Endothelial cell of umbilical vein (primary cell): ENCODE measurements around the gene STKLD1. TPM values are rescaled to one million over a fixed set of nuclear protein-coding genes. Genes with fewer than 3 reads are reported as not detected.

Experiments
- BruUV-seq: library from RNA; stranded (reverse); fragments of 400-500 nt; replicated peaks from 2 replicates; lab custom pipeline; 2021; lab: Mats Ljungman, UMichigan
- CTCF ChIA-PET: fragments of 300-600, 350-600 bp; sonication (Branson Sonifier 250); formaldehyde crosslinking; loops from one replicate; lab custom pipeline; 2021; ENCODE audit warnings: antibody characterized with exemption, inconsistent platforms; lab: Charles Lee
- POLR2A ChIA-PET: fragments of 300-600, 350-600 bp; sonication (Branson Sonifier 250); formaldehyde crosslinking; loops from one replicate; lab custom pipeline; 2021; ENCODE audit warnings: antibody characterized with exemption, inconsistent platforms; lab: Charles Lee
- DNase-seq: peaks from one replicate; pipeline ENCODE4 v3.0.0-alpha.2; 2011; ENCODE audit warnings: low read depth, low spot score
- FAIRE-seq: peaks from 2 replicates; lab custom pipeline; 2011; peaks lifted over from hg19 to GRCh38; lab: Jason Lieb, UNC
- H2AFZ ChIP-seq: 2 replicates; pipeline ENCODE4 v1.6.0; 2012; ENCODE audit warnings: low read depth, low read length, control low read depth, inconsistent platforms
- H3K27ac ChIP-seq: 2 replicates; pipeline ENCODE4 v1.5.1; 2011; ENCODE audit warnings: low read depth, mild to moderate bottlenecking, control low read depth, low read length, moderate library complexity; ENCODE audit not compliant: insufficient read depth
- H3K27me3 ChIP-seq, 2 experiments: 2 replicates each; pipeline versions ENCODE4 v1.6.0 to v1.6.1; 2011; ENCODE audit warnings: low read length in 2 of 2, mixed read lengths in 1 of 2; ENCODE audit not compliant: control insufficient read depth in 2 of 2, insufficient read depth in 2 of 2
- H3K36me3 ChIP-seq, 2 experiments: 2 replicates in 1 of 2; 3 replicates in 1 of 2; pipeline ENCODE4 v1.5.1; 2011; ENCODE audit warnings: low read length in 2 of 2, mild to moderate bottlenecking in 1 of 2, moderate library complexity in 1 of 2; ENCODE audit not compliant: control insufficient read depth in 2 of 2, insufficient read depth in 2 of 2; ENCODE audit errors: extremely low read depth in 1 of 2
- H3K4me1 ChIP-seq: 3 replicates; pipeline ENCODE4 v1.5.1; 2011; ENCODE audit warnings: mild to moderate bottlenecking, low read length; ENCODE audit not compliant: control insufficient read depth, insufficient read depth; ENCODE audit errors: extremely low read depth
- H3K4me2 ChIP-seq: 2 replicates; pipeline ENCODE4 v1.6.1; 2011; ENCODE audit warnings: low read length, control low read depth, mixed read lengths; ENCODE audit not compliant: insufficient read depth
- H3K4me3 ChIP-seq, 3 experiments: fragments of 200-600 bp in 1 of 3; sonication (generic), shearing (Covaris generic) in 1 of 3; replicated peaks in 1 of 3; 2 replicates each; pipeline ENCODE4 v1.5.1; 2011 to 2016; ENCODE audit warnings: control low read depth in 3 of 3, low read length in 3 of 3, mild to moderate bottlenecking in 2 of 3, inconsistent platforms in 1 of 3, low read depth in 1 of 3, moderate library complexity in 1 of 3; ENCODE audit not compliant: insufficient read depth in 1 of 3
- H3K79me2 ChIP-seq: 2 replicates; pipeline ENCODE4 v1.6.0; 2012; ENCODE audit warnings: low read length, inconsistent platforms; ENCODE audit not compliant: control insufficient read depth, insufficient read depth
- H3K9ac ChIP-seq: replicated peaks from 2 replicates; pipeline ENCODE3; 2011; ENCODE audit warnings: low read length, control low read depth; ENCODE audit not compliant: insufficient read depth; ENCODE audit errors: extremely low read depth
- H3K9me1 ChIP-seq: replicated peaks from 3 replicates; pipeline ENCODE4 v1.6.0; 2011; ENCODE audit warnings: mild to moderate bottlenecking, low read length; ENCODE audit not compliant: control insufficient read depth, insufficient read depth; ENCODE audit errors: extremely low read depth
- H3K9me3 ChIP-seq: replicated peaks from 2 replicates; pipeline ENCODE4 v1.5.1; 2012; ENCODE audit warnings: low read length, inconsistent platforms; ENCODE audit not compliant: control insufficient read depth, insufficient read depth
- H4K20me1 ChIP-seq: replicated peaks from 2 replicates; pipeline ENCODE3; 2011; ENCODE audit warnings: mild to moderate bottlenecking, low read length; ENCODE audit not compliant: control insufficient read depth, insufficient read depth; ENCODE audit errors: extremely low read depth
- EZH2 ChIP-seq: IDR thresholded peaks from 2 replicates; pipeline ENCODE4 v1.6.1; 2012; ENCODE audit warnings: borderline replicate concordance, low read depth, mild to moderate bottlenecking, moderate library complexity, low read length, inconsistent platforms; ENCODE audit not compliant: severe bottlenecking
- FOS ChIP-seq: IDR thresholded peaks from 2 replicates; pipeline ENCODE4 v1.6.1; 2011; ENCODE audit warnings: mild to moderate bottlenecking, low read length, moderate library complexity, borderline replicate concordance; ENCODE audit not compliant: insufficient read depth
- GATA2 ChIP-seq: IDR thresholded peaks from 2 replicates; pipeline ENCODE4 v1.7.0; 2011; ENCODE audit warnings: low read depth, mild to moderate bottlenecking, moderate library complexity, mixed read lengths, low read length; ENCODE audit not compliant: insufficient read length, insufficient read depth
- JUN ChIP-seq: IDR thresholded peaks from 2 replicates; pipeline ENCODE4 v1.6.1; 2011; ENCODE audit warnings: borderline replicate concordance, low read depth; ENCODE audit not compliant: insufficient read length, insufficient read depth
- MAX ChIP-seq: IDR thresholded peaks from 2 replicates; pipeline ENCODE4 v1.6.1; 2011; ENCODE audit not compliant: insufficient read depth, insufficient read length
- MYC ChIP-seq: IDR thresholded peaks from one replicate; pipeline ENCODE4 v1.6.1; 2011; ENCODE audit warnings: mild to moderate bottlenecking, low read depth, low read length
- POLR2A ChIP-seq: IDR thresholded peaks from 2 replicates; pipeline ENCODE4 v1.6.1; 2012; ENCODE audit warnings: low read depth, mild to moderate bottlenecking, control low read depth, low read length
- POLR2AphosphoS5 ChIP-seq: IDR thresholded peaks from 2 replicates; pipeline ENCODE4 v1.6.1; 2012; ENCODE audit warnings: low read depth, mild to moderate bottlenecking, control low read depth, low read length, moderate library complexity; ENCODE audit not compliant: insufficient read depth
- dilution Hi-C: fragments of 300-500 bp; cut with MboI; formaldehyde crosslinking; loops from one replicate; pipeline ENCODE4 v1.15.0; 2019; ENCODE audit warnings: low sequenced_read_pairs; ENCODE audit not compliant: extremely low pct_ligation_motif_present
- intact Hi-C: fragments of 100-400 bp; cut with micrococcal nuclease; formaldehyde crosslinking; loops from one replicate; pipeline ENCODE4 v1.10.0; 2022
- polyA plus RNA-seq, 4 experiments: library from polyadenylated mRNA; depleted of rRNA in 3 of 4; stranded (reverse) in 3 of 4; unstranded in 1 of 4; fragments of >200 nt; gene quantifications; 2 replicates each; pipeline versions ENCODE4 v1.2.1 to v1.2.3, GENCODE V29; 2011 to 2012; ENCODE audit warnings: missing spikeins in 1 of 4
- total RNA-seq: library from RNA; stranded (reverse); gene quantifications from 2 replicates; pipeline ENCODE4 v1.2.3, GENCODE V29; 2021
- TF ChIP-seq, protein P1 (sequence below), 2 donors: IDR thresholded peaks; 1 replicate in 1 of 2; 2 replicates in 1 of 2; pipeline ENCODE4 v1.5.1; 2011; ENCODE audit warnings: low read length in 2 of 2, mild to moderate bottlenecking in 2 of 2, moderate library complexity in 2 of 2, control low read depth in 1 of 2, inconsistent platforms in 1 of 2, low read depth in 1 of 2; ENCODE audit not compliant: insufficient read depth in 1 of 2; ENCODE audit errors: extremely low read depth in 1 of 2

The STKLD1 gene
- total and polyA plus RNA-seq, 2 donors (not counting 3 experiments of a cell fraction or from before 2014, with no cell fraction given): 0.29 to 0.77 TPM

DNA sequence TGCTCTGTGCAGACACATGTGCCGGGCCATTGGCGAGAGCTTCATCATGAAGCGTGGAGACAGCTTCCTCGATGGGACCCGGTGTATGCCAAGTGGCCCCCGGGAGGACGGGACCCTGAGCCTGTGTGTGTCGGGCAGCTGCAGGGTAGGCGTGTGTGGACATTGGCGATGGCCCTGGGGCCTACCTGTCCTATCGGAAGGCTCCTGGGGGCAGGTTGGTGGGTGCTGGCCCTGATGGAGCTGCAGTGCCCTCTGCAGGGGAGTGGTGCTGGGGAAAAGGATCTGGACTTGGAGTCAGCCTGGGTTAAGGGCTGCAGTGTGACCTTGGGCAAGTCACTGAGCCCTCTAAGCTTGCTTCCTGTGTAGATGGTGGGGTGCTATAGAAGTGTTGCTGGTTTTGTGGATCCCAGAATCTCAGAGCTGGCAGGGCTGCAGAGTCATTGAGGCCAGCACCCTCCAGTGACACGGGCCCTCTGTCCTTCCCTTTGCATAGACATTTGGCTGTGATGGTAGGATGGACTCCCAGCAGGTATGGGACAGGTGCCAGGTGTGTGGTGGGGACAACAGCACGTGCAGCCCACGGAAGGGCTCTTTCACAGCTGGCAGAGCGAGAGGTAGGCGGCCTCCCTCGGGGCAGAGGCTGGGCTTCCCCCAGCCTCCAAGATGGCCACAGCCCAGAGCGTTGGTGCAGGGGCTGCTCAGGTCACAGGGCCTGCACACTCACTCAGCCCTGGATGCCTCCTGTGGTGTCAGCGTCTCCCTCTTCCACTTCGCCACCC is 61.8 kb downstream of the STKLD1 start:
- H3K9me1 ChIP-seq: no peaks in the 10 kb centered on the region
- H3K36me3 ChIP-seq: no peaks in the 10 kb centered on the region
- no peaks in the 10 kb centered on the region for H3K4me1 ChIP-seq
- no peak overlapping the region for H3K4me3 ChIP-seq
- dilution Hi-C loops: no loop called here
- no peaks in the 10 kb centered on the region for H4K20me1 ChIP-seq
- no peaks in the 10 kb centered on the region for H3K79me2 ChIP-seq
- no TSS peak for BruUV-seq
- no peak for TF ChIP-seq MAX
- TF ChIP-seq, protein P1, sequence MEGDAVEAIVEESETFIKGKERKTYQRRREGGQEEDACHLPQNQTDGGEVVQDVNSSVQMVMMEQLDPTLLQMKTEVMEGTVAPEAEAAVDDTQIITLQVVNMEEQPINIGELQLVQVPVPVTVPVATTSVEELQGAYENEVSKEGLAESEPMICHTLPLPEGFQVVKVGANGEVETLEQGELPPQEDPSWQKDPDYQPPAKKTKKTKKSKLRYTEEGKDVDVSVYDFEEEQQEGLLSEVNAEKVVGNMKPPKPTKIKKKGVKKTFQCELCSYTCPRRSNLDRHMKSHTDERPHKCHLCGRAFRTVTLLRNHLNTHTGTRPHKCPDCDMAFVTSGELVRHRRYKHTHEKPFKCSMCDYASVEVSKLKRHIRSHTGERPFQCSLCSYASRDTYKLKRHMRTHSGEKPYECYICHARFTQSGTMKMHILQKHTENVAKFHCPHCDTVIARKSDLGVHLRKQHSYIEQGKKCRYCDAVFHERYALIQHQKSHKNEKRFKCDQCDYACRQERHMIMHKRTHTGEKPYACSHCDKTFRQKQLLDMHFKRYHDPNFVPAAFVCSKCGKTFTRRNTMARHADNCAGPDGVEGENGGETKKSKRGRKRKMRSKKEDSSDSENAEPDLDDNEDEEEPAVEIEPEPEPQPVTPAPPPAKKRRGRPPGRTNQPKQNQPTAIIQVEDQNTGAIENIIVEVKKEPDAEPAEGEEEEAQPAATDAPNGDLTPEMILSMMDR (IDR thresholded peaks at IDR 0.05; ENCODE audit: extremely low read depth in 1 of 2, insufficient read depth in 1 of 2, low read depth in 1 of 2, low read length in 2 of 2): no peak
- ChIA-PET POLR2A (no interaction called here), CTCF (interaction anchor here (0.6 kb wide), 1 partner anchor 10 kb away, joined by 3 read pairs; no protein-coding TSS in a partner anchor)
- H3K9me3 ChIP-seq: no peaks in the 10 kb centered on the region
- H3K4me2 ChIP-seq: no peak overlapping the region
- no peak for FAIRE-seq
- no peak overlapping the region for H3K9ac ChIP-seq
- intact Hi-C loops: no loop called here
- no peak for DNase-seq
- H2AFZ ChIP-seq: no peak overlapping the region
- H3K27ac ChIP-seq: no peak overlapping the region
- H3K27me3 ChIP-seq: no peaks in the 10 kb centered on the region

DNA sequence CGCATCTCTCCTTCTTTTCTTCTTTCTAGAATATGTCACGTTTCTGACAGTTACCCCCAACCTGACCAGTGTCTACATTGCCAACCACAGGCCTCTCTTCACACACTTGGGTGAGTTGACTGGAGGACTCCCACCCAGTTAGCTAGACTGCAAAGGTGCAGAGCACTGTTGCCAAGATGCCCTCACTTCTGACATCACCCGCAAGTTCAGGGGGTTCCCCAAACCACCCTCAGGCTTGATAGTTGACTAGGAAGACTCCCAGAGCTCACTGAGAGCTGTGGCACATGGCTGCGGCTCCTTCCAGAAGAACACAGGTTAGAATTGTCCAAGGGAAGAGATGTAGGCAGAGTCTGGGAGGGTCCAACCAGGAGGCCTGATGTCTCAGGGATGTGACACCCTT is 63.2 kb downstream of the STKLD1 start:
- no peaks in the 10 kb centered on the region for H3K36me3 ChIP-seq
- no TSS peak for BruUV-seq
- H3K9ac ChIP-seq: no peak overlapping the region
- H3K79me2 ChIP-seq: no peaks in the 10 kb centered on the region
- H3K4me2 ChIP-seq: no peak overlapping the region
- dilution Hi-C loops (no loop called here), intact Hi-C loops (no loop called here)
- H2AFZ ChIP-seq: no peak overlapping the region
- H3K27ac ChIP-seq: no peak overlapping the region
- DNase-seq (no peak), FAIRE-seq (no peak)
- CTCF ChIA-PET: no interaction called here
- TF ChIP-seq, protein P1 (IDR thresholded peaks at IDR 0.05; ENCODE audit: extremely low read depth in 1 of 2, insufficient read depth in 1 of 2, low read depth in 1 of 2, low read length in 2 of 2): no peak
- TF ChIP-seq JUN: no peak
- TF ChIP-seq POLR2A: no peak
- TF ChIP-seq EZH2: no peak
- TF ChIP-seq POLR2AphosphoS5: no peak
- no peak for TF ChIP-seq GATA2
- no peak for TF ChIP-seq MAX
- no peak for TF ChIP-seq FOS
- TF ChIP-seq MYC: no peak
- no peaks in the 10 kb centered on the region for H4K20me1 ChIP-seq
- no peaks in the 10 kb centered on the region for H3K27me3 ChIP-seq
- H3K4me3 ChIP-seq: no peak overlapping the region
- H3K9me1 ChIP-seq: no peaks in the 10 kb centered on the region
- POLR2A ChIA-PET: no interaction called here
- no peaks in the 10 kb centered on the region for H3K4me1 ChIP-seq
- no peaks in the 10 kb centered on the region for H3K9me3 ChIP-seq
